ENCODE measurements around the gene ERCC2. TPM values are rescaled to one million over a fixed set of nuclear protein-coding genes. Genes with fewer than 3 reads are reported as not detected.

Gene ERCC2
- total and polyA plus RNA-seq, 2 of the 8 experiments (the other 6 are each of a cell fraction or from before 2014, with no cell fraction given) = 107 to 117 TPM

DNA sequence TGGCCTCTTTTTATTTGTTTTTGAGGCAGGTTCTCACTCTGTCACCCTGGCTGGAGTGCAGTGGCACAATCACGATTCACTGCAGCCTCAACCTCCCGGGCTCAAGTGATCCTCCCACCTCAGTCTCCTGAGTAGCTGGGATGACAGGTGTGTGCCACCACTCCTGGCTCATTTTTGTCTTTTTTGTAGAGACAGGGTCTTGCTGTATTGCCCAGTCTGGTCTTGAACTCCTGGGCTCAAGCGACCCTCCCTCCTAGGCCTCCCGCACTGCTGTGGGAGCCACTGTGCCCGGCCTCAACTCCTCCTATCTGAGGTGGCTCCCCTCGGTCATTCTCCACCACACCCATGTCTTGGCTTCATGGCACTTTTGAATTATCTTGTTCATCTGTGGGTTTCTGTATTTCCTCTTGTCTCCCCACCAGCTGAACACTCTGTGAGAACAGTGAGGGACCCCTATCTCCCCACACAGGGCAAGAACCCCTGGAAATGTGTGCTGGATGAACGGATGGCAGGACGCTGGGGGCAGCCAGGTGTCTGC, 55.6 kb downstream of the ERCC2 start:
- no peak overlapping the region for H3K4me2 ChIP-seq (ENCODE audit: insufficient read depth in 1 of 2, low read depth in 2 of 2, low read length in 2 of 2)
- ChIA-PET CTCF (ENCODE audit: partially characterized antibody) (no interaction called here), POLR2A (ENCODE audit: partially characterized antibody) (no interaction called here)
- no peak overlapping the region for H4K91ac ChIP-seq (replicated peaks; ENCODE audit: insufficient read length, low read length)
- H3K23me2 ChIP-seq (ENCODE audit: low read depth, low read length) = peaks cover 3% of the 10 kb centered on the region; the same call in 1 of the 2 replicates
- no peak overlapping the region for H3K4me3 ChIP-seq (ENCODE audit: extremely low read depth in 1 of 4, insufficient read depth in 2 of 4, low read depth in 3 of 4, low read length in 4 of 4)
- no peaks in the 10 kb centered on the region for H3K36me3 ChIP-seq (ENCODE audit: control insufficient read depth in 2 of 4, insufficient read depth in 4 of 4, low read length in 3 of 4)
- no peak overlapping the region for H2BK20ac ChIP-seq (ENCODE audit: low read length)
- no peak overlapping the region for H2AFZ ChIP-seq (ENCODE audit: low read length)
- H3K14ac ChIP-seq (ENCODE audit: insufficient read length) = no peak overlapping the region
- no peak overlapping the region for H3K9ac ChIP-seq (replicated peaks in 1 of 4; ENCODE audit: extremely low read depth in 1 of 4, low read depth in 3 of 4, low read length in 3 of 4)
- TF ChIP-seq EP300 (IDR thresholded peaks at IDR 0.05; ENCODE audit: borderline replicate concordance in 1 of 2, low read depth in 2 of 2, low read length in 2 of 2) = no peak
- no peak for TF ChIP-seq KDM5A (IDR thresholded peaks at IDR 0.05; ENCODE audit: low read length)
- TF ChIP-seq TBP (IDR thresholded peaks at IDR 0.05; ENCODE audit: low read depth, low read length) = no peak
- no peak for TF ChIP-seq RXRA (IDR thresholded peaks at IDR 0.05; ENCODE audit: insufficient read depth, low read depth, low read length)
- peaks cover 0 to 19% (median 4%) of the 10 kb centered on the region in 4 experiments; a peak in 5 of 7 replicates for H3K27me3 ChIP-seq (replicated peaks in 1 of 4; ENCODE audit: control insufficient read depth in 3 of 4, extremely low read depth in 1 of 4, insufficient read depth in 3 of 4, low read length in 3 of 4)
- H3K27ac ChIP-seq (ENCODE audit: low read depth, low read length) = no peak overlapping the region
- no peak overlapping the region for H3K4ac ChIP-seq (replicated peaks; ENCODE audit: insufficient read length, low read depth, low read length)
- FAIRE-seq = no peak
- no peak overlapping the region for H2BK5ac ChIP-seq (ENCODE audit: low read depth, low read length)
- no peak overlapping the region for H2BK15ac ChIP-seq (ENCODE audit: low read length)
- H4K8ac ChIP-seq (ENCODE audit: extremely low read depth, insufficient read depth, low read length) = no peak overlapping the region
- no peak overlapping the region for H3K56ac ChIP-seq (replicated peaks; ENCODE audit: insufficient read length, low read depth, low read length)
- no peak overlapping the region for H2AK5ac ChIP-seq (ENCODE audit: low read depth, low read length)
- no peaks in the 10 kb centered on the region for H3K79me1 ChIP-seq (ENCODE audit: low read depth, low read length)
- no peak overlapping the region for H4K5ac ChIP-seq (ENCODE audit: insufficient read length, low read depth, low read length)
- H3K9me3 ChIP-seq (ENCODE audit: insufficient read depth in 2 of 2, low read depth in 1 of 2, low read length in 1 of 2) = no peaks in the 10 kb centered on the region
- no peak overlapping the region for H2BK12ac ChIP-seq (ENCODE audit: low read depth, low read length)
- no peak overlapping the region for H2BK120ac ChIP-seq (replicated peaks; ENCODE audit: low read depth, low read length)
- no peak overlapping the region for H3K18ac ChIP-seq (ENCODE audit: extremely low read depth, low read length)
- no peaks in the 10 kb centered on the region for H3K79me2 ChIP-seq (ENCODE audit: control insufficient read depth in 1 of 2, insufficient read depth in 2 of 2, low read length in 2 of 2)
- no peaks in the 10 kb centered on the region for H3K4me1 ChIP-seq (replicated peaks in 1 of 4; ENCODE audit: control insufficient read depth in 3 of 4, insufficient read depth in 4 of 4, low read length in 3 of 4)
- no peaks in the 10 kb centered on the region for H4K20me1 ChIP-seq (replicated peaks in 1 of 2; ENCODE audit: control insufficient read depth in 1 of 2, insufficient read depth in 2 of 2, low read length in 2 of 2)
- DNase-seq (ENCODE audit: low read depth in 1 of 2, low spot score in 2 of 2) = no peak
- H3K23ac ChIP-seq (ENCODE audit: insufficient read length) = no peak overlapping the region
- WGBS, 2 experiments (ENCODE audit: extremely low coverage in 1 of 2, insufficient coverage in 1 of 2, insufficient read length in 1 of 2, insufficient replicate concordance in 2 of 2, low coverage in 1 of 2, low lambda C conversion rate in 2 of 2, missing lambda C conversion rate in 1 of 2) = 72% methylated on average over 8 of the region's 8 CpGs; no CpG with 5 or more reads in 1 of the 2 experiments
